Liver (tissue), 3 donors: ENCODE measurements around the gene SLC6A8.

ENCODE experiments used
- CTCF ChIP-seq: fragments of 150-350 bp; IDR thresholded peaks from 2 replicates; pipeline ENCODE4 v1.5.1; 2017; ENCODE audit warnings: improper control_type of control experiment, low read depth, low read length; ENCODE audit not compliant: missing input control
- HNF4G ChIP-seq: IDR thresholded peaks from 2 replicates; pipeline ENCODE4 v1.6.1; 2016; ENCODE audit warnings: antibody characterized with exemption
- MAX ChIP-seq: IDR thresholded peaks from 2 replicates; pipeline ENCODE4 v1.6.1; 2016; ENCODE audit warnings: antibody characterized with exemption
- RAD21 ChIP-seq, 2 donors: IDR thresholded peaks; 2 replicates each; pipeline ENCODE4 v1.6.1; 2016; ENCODE audit warnings: antibody characterized with exemption in 2 of 2, mild to moderate bottlenecking in 2 of 2
- SP1 ChIP-seq: IDR thresholded peaks from 2 replicates; pipeline ENCODE4 v1.6.1; 2018; ENCODE audit warnings: antibody characterized with exemption, mild to moderate bottlenecking
- TAF1 ChIP-seq: conservative IDR thresholded peaks from 2 replicates; pipeline ENCODE4 v1.6.1; 2016; ENCODE audit warnings: antibody characterized with exemption, mild to moderate bottlenecking
- YY1 ChIP-seq: IDR thresholded peaks from 2 replicates; pipeline ENCODE4 v1.6.1; 2016; ENCODE audit warnings: antibody characterized with exemption, mild to moderate bottlenecking
- ZBTB33 ChIP-seq: IDR thresholded peaks from 2 replicates; pipeline ENCODE4 v1.6.1; 2016; ENCODE audit warnings: antibody characterized with exemption
- donor health status: healthy.
- donor health status: healthy.

- TF ChIP-seq CTCF (no peak), ZBTB33 (no peak), RAD21 (IDR thresholded peaks at IDR 0.05) (no peak), HNF4G (no peak), MAX (no peak), TAF1 (no peak), SP1 (no peak), YY1 (no peak)
Measured at GRCh38 chrX:153687121-153688039, at the start of gene SLC6A8.
